K562 (cell line): ENCODE data around the gene NIM1K. TPM values are rescaled to one million over a fixed set of nuclear protein-coding genes. Genes with fewer than 3 reads are reported as not detected.

Source experiments
- ATAC-seq: fragments of 200-7000 bp; cut with Tn5 transposase; 3 replicates; pipeline ENCODE4 v1.9.1; 2020; ENCODE audit warnings: moderate library complexity
- BruUV-seq: library from RNA; stranded (reverse); fragments of 400-500 nt; replicated peaks from 2 replicates; lab custom pipeline; 2021; lab: Mats Ljungman, UMichigan
- CTCF ChIA-PET: fragments of 300-600 bp; formaldehyde crosslinking; extraction: SDS; loops from one replicate; lab custom pipeline; 2021; ENCODE audit warnings: low intra/inter-chr PET ratio; lab: Yijun Ruan, JAX
- POLR2A ChIA-PET: fragments of 300-600, 350-650 bp; sonication (Branson Sonifier 250); formaldehyde crosslinking; extraction: SDS; loops from one replicate; lab custom pipeline; 2021; ENCODE audit warnings: antibody characterized with exemption, inconsistent platforms; lab: Yijun Ruan, JAX
- DNase-seq, 4 experiments: peaks; one replicate each; pipeline versions ENCODE4 v3.0.0 to v3.0.0-alpha.2; 2011 to 2018; ENCODE audit warnings: low spot score in 3 of 4, mixed read lengths in 3 of 4; ENCODE audit errors: extremely low read depth in 1 of 4
- FAIRE-seq: peaks from 2 replicates; lab custom pipeline; 2011; peaks lifted over from hg19 to GRCh38; lab: Jason Lieb, UNC
- H2AFZ ChIP-seq: 2 replicates; pipeline ENCODE4 v1.6.0; 2011; ENCODE audit warnings: low read depth, low read length, control low read depth, inconsistent platforms
- H3K27ac ChIP-seq: fragments of 200-600 bp; 3 replicates; pipeline ENCODE4 v1.8.0; 2011; ENCODE audit warnings: low read depth, mild to moderate bottlenecking, control low read depth, inconsistent platforms, low read length, moderate library complexity, mixed read lengths; ENCODE audit errors: extremely low read depth
- H3K27me3 ChIP-seq, 2 experiments: fragments of 300-600 bp in 1 of 2; 2 replicates in 1 of 2; 3 replicates in 1 of 2; pipeline versions ENCODE4 v1.6.0 to v1.8.0; 2011; ENCODE audit warnings: inconsistent platforms in 2 of 2, low read length in 2 of 2, mild to moderate bottlenecking in 1 of 2, mixed read lengths in 1 of 2, moderate library complexity in 1 of 2; ENCODE audit not compliant: control insufficient read depth in 2 of 2, insufficient read depth in 2 of 2
- H3K36me3 ChIP-seq: fragments of 300-600 bp; 3 replicates; pipeline ENCODE4 v1.8.0; 2011; ENCODE audit warnings: mild to moderate bottlenecking, low read length, inconsistent platforms; ENCODE audit not compliant: control insufficient read depth, insufficient read depth
- H3K4me1 ChIP-seq, 2 experiments: fragments of 200-600 bp in 1 of 2; replicated peaks in 1 of 2; 2 replicates in 1 of 2; 3 replicates in 1 of 2; pipeline versions ENCODE4 v1.5.1 to v1.8.0; 2011; ENCODE audit warnings: inconsistent platforms in 2 of 2, low read length in 2 of 2, mild to moderate bottlenecking in 1 of 2, mixed read lengths in 1 of 2, moderate library complexity in 1 of 2; ENCODE audit not compliant: control insufficient read depth in 2 of 2, insufficient read depth in 2 of 2
- H3K4me2 ChIP-seq: 2 replicates; pipeline ENCODE4 v1.6.1; 2011; ENCODE audit warnings: low read length, control low read depth, inconsistent platforms, mixed read lengths; ENCODE audit not compliant: insufficient read depth
- H3K4me3 ChIP-seq: fragments of 200-600 bp; sonication (generic), shearing (Covaris generic); 2 replicates; pipeline ENCODE4 v1.5.1; 2016; ENCODE audit warnings: control low read depth, inconsistent platforms
- H3K79me2 ChIP-seq: fragments of 200-600 bp; 3 replicates; pipeline ENCODE4 v1.8.0; 2011; ENCODE audit warnings: low read length, inconsistent platforms; ENCODE audit not compliant: control insufficient read depth, insufficient read depth
- H3K9ac ChIP-seq, 2 experiments: 2 replicates each; pipeline versions ENCODE4 v1.6.0 to v1.6.1; 2011; ENCODE audit warnings: low read depth in 2 of 2, low read length in 2 of 2, control low read depth in 1 of 2, inconsistent platforms in 1 of 2, mild to moderate bottlenecking in 1 of 2, mixed read lengths in 1 of 2; ENCODE audit not compliant: insufficient read depth in 1 of 2
- H3K9me1 ChIP-seq: one replicate; pipeline ENCODE4 v1.6.0; 2011; ENCODE audit warnings: inconsistent platforms, mild to moderate bottlenecking, low read length, moderate library complexity; ENCODE audit not compliant: control insufficient read depth, insufficient read depth
- H3K9me3 ChIP-seq: replicated peaks from 2 replicates; pipeline ENCODE4 v1.5.1; 2011; ENCODE audit warnings: low read depth, low read length, inconsistent platforms; ENCODE audit not compliant: control insufficient read depth, insufficient read depth
- H4K20me1 ChIP-seq: replicated peaks from 2 replicates; pipeline ENCODE4 v1.6.1; 2011; ENCODE audit warnings: low read length, inconsistent platforms, mixed read lengths; ENCODE audit not compliant: control insufficient read depth, insufficient read depth
- C11orf30 ChIP-seq: fragments of 450-650 bp; IDR thresholded peaks from 2 replicates; pipeline ENCODE4 v1.6.1; 2016; ENCODE audit warnings: low read depth, mild to moderate bottlenecking
- MAFG ChIP-seq: fragments of 450-650 bp; conservative IDR thresholded peaks from 2 replicates; pipeline ENCODE4 v1.6.1; 2016; ENCODE audit warnings: missing genetic modification characterization, missing compliant biosample characterization
- POLR2A ChIP-seq: fragments of 450-650 bp; conservative IDR thresholded peaks from 2 replicates; pipeline ENCODE4 v1.6.1; 2016
- ZNF316 ChIP-seq: fragments of 450-650 bp; IDR thresholded peaks from 2 replicates; pipeline ENCODE4 v1.6.1; 2016
- WGBS: fragments of 100-300 bp; shearing (Covaris generic); methylation state at CpG from one replicate; pipeline ENCODE4 v1.1.6; 2016; ENCODE audit warnings: low coverage, mixed read lengths; ENCODE audit not compliant: insufficient coverage; ENCODE audit errors: missing lambda C conversion rate; 5-methylcytosine and 5-hydroxymethylcytosine counted together
- in situ Hi-C: fragments of 300-500 bp; cut with MboI; formaldehyde crosslinking; loops from 4 replicates; pipeline ENCODE4 v1.15.0; 2018; ENCODE audit warnings: inconsistent platforms, mixed read lengths
- intact Hi-C: fragments of 100-400 bp; cut with micrococcal nuclease; formaldehyde crosslinking; loops from 2 replicates; pipeline ENCODE4 v1.14.2; 2022
- polyA plus RNA-seq, 8 experiments: library from polyadenylated mRNA; depleted of rRNA in 4 of 8; stranded (reverse) in 5 of 8; unstranded in 3 of 8; fragments of >200 nt; fragmentation: Nextera tagmentation in 2 of 8; fragmentation: Illumina TruSeq in 1 of 8; extraction: Ambion mirVana in 2 of 8; extraction: Trizol in 1 of 8; gene quantifications; 2 replicates each; pipeline versions ENCODE4 v1.2.1 to v1.2.3, GENCODE V29; 2011 to 2014; ENCODE audit warnings: inconsistent platforms in 1 of 8, missing spikeins in 1 of 8
- total RNA-seq, 7 experiments: library from RNA; depleted of rRNA in 6 of 7; stranded (reverse); fragments of >200 nt in 6 of 7; fragmentation: Illumina TruSeq in 2 of 7; extraction: Trizol in 2 of 7; gene quantifications; 2 replicates each; pipeline versions ENCODE4 v1.2.1 to v1.2.3, GENCODE V29; 2011 to 2021; ENCODE audit warnings: low replicate concordance in 1 of 7

The NIM1K gene
- total and polyA plus RNA-seq, 9 of the 15 experiments (the other 6 are each of a cell fraction or from before 2014, with no cell fraction given) = 0.03 to 0.34 (median 0.08) TPM; not detected in 3

DNA sequence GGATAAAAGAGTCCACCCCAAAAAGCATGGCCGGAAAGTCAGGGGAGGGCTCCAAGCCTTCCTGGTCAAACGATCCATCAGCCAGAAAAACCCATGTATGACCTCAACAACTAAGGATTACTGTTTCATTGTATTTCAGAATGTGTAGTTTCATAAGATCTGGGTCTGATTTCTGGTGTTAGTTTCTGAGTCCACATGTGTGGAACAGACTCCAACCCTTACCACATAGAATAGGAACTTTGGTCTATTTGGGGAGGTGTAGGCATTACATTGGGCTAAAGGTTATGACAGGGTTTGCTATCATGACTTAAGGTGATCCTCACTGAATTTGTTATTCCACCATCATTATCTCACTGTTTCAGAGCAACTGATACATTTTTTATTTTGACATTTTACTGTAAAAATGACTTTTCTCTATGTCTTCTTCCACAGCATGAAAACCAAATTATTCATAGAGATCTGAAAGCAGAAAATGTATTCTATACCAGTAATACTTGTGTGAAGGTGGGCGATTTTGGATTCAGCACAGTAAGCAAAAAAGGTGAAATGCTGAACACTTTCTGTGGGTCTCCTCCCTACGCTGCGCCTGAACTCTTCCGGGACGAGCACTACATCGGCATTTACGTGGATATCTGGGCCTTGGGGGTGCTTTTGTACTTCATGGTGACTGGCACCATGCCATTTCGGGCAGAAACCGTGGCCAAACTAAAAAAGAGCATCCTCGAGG lies 87.7 kb downstream of the NIM1K start:
- Histone ChIP-seq H2AFZ (no peak overlapping the region), H3K9me3 (no peaks in the 10 kb centered on the region), H3K27me3 (no peaks in the 10 kb centered on the region; a peak in 1 of 5 replicates), H3K9me1 (no peaks in the 10 kb centered on the region), H4K20me1 (no peaks in the 10 kb centered on the region), H3K4me3 (no peak overlapping the region)
- WGBS = 38% methylated on average over 12 of the region's 12 CpGs
- DNase-seq = no peak
- BruUV-seq = no TSS peak
- peak; percentile 43; the same call in 1 of the 2 replicates for TF ChIP-seq C11orf30
- TF ChIP-seq MAFG (tag) = peak; percentile 28; the same call in 1 of the 2 replicates
- TF ChIP-seq POLR2A = no peak
- peak; percentile 73 for TF ChIP-seq ZNF316
- TF ChIP-seq, all 486 proteins: peak for 3
- FAIRE-seq (no peak), ATAC-seq (no peak)
- Histone ChIP-seq H3K36me3 (no peaks in the 10 kb centered on the region), H3K79me2 (no peaks in the 10 kb centered on the region), H3K27ac (no peak overlapping the region), H3K4me2 (no peak overlapping the region), H3K4me1 (peaks cover 0 to 16% of the 10 kb centered on the region in 2 experiments; a peak in 4 of 5 replicates), H3K9ac (no peak overlapping the region)
- in situ Hi-C loops = no loop called here
- intact Hi-C loops = loop anchor here (5.0 kb wide), 1 partner anchor 33 kb away; the partner anchor contains the start of gene HMGCS1
- ChIA-PET CTCF (no interaction called here), POLR2A (no interaction called here)
